Nephron (organoid): ENCODE results near the gene AQP10.
A peak's percentile ranks its signal among the peaks of the same experiment; 100 is the strongest.
"Not testable (repeated sequence)": the region's sequence is repeated elsewhere in the genome, so short reads cannot be mapped to it uniquely, and the experiment has no call there.

ENCODE experiments used
- H3K27ac Mint-ChIP-seq, 3 experiments: 2 replicates each; pipeline ENCODE4 v1.8.0; 2020; ENCODE audit warnings: mixed read lengths in 3 of 3, mild to moderate bottlenecking in 2 of 3, moderate library complexity in 1 of 3
- H3K27me3 Mint-ChIP-seq: 2 replicates; pipeline ENCODE4 v1.8.0; 2021; ENCODE audit warnings: low read depth, mild to moderate bottlenecking, moderate library complexity, mixed read lengths
- H3K36me3 Mint-ChIP-seq: 2 replicates; pipeline ENCODE4 v1.8.0; 2020; ENCODE audit warnings: low read depth, mixed read lengths
- H3K4me1 Mint-ChIP-seq: 2 replicates; pipeline ENCODE4 v1.8.0; 2020; ENCODE audit warnings: mixed read lengths
- H3K4me3 Mint-ChIP-seq, 3 experiments: 2 replicates each; pipeline ENCODE4 v1.8.0; 2020; ENCODE audit warnings: mild to moderate bottlenecking in 3 of 3, mixed read lengths in 3 of 3, moderate library complexity in 2 of 3
- H3K9me3 Mint-ChIP-seq: 2 replicates; pipeline ENCODE4 v1.8.0; 2020; ENCODE audit warnings: mixed read lengths
- CTCF ChIP-seq, 3 experiments: fragments of 200-600 bp; sonication (generic); IDR thresholded peaks; one replicate each; pipeline ENCODE4 v1.5.0; 2021; ENCODE audit warnings: antibody characterized with exemption in 3 of 3; ENCODE audit not compliant: unreplicated experiment in 3 of 3

Gene AQP10

GRCh38 chr1:154353966-154354365 is 33.1 kb downstream of the AQP10 start:
- no peak for TF ChIP-seq CTCF (IDR thresholded peaks at IDR 0.05; ENCODE audit: unreplicated experiment in 3 of 3)
- H3K36me3 Mint-ChIP-seq, result peaks cover 6% of the 10 kb centered on the region

GRCh38 chr1:154358519-154358918 is 37.6 kb downstream of the AQP10 start:
- Mint-ChIP-seq H3K4me3 (no peak overlapping the region), H3K9me3 (no peaks in the 10 kb centered on the region), H3K4me1 (peaks cover 13% of the 10 kb centered on the region), H3K36me3 (no peaks in the 10 kb centered on the region), H3K27me3 (peaks cover 26% of the 10 kb centered on the region), H3K27ac (no peak overlapping the region)
- TF ChIP-seq CTCF (IDR thresholded peaks at IDR 0.05; ENCODE audit: unreplicated experiment in 3 of 3), result no peak

More at GRCh38 chr1:154353966-154354365, 33.1 kb downstream of the AQP10 start:
- Mint-ChIP-seq H3K4me3 (peak overlapping the region; percentile 82 to 84 (median 83)), H3K27me3 (peaks cover 30% of the 10 kb centered on the region), H3K4me1 (peaks cover 29% of the 10 kb centered on the region), H3K27ac (peak overlapping the region in 1 of 3 experiments; percentile 63), H3K9me3 (no peaks in the 10 kb centered on the region)

- H3K36me3 Mint-ChIP-seq, result no peaks in the 10 kb centered on the region
- TF ChIP-seq CTCF (IDR thresholded peaks at IDR 0.05; ENCODE audit: unreplicated experiment in 3 of 3), result no peak
- no peak overlapping the region for H3K4me3 Mint-ChIP-seq
- H3K27me3 Mint-ChIP-seq, result peaks cover 15% of the 10 kb centered on the region
- H3K27ac Mint-ChIP-seq, result no peak overlapping the region
- no peaks in the 10 kb centered on the region for H3K4me1 Mint-ChIP-seq
- no peaks in the 10 kb centered on the region for H3K9me3 Mint-ChIP-seq
Observed at GRCh38 chr1:154360288-154360687, 39.4 kb downstream of the AQP10 start.

- not testable (repeated sequence) for H3K4me3 Mint-ChIP-seq
Observed at GRCh38 chr1:154360881-154361280, 40.0 kb downstream of the AQP10 start.

GRCh38 chr1:154361357-154361756 is 40.5 kb downstream of the AQP10 start:
- Mint-ChIP-seq H3K27ac (no peak overlapping the region), H3K4me1 (no peaks in the 10 kb centered on the region), H3K9me3 (no peaks in the 10 kb centered on the region), H3K36me3 (no peaks in the 10 kb centered on the region), H3K27me3 (peaks cover 11% of the 10 kb centered on the region), H3K4me3 (no peak overlapping the region)
- TF ChIP-seq CTCF (IDR thresholded peaks at IDR 0.05; ENCODE audit: unreplicated experiment in 3 of 3), result no peak

More at GRCh38 chr1:154360881-154361280, 40.0 kb downstream of the AQP10 start:
- not testable (repeated sequence) for H3K27ac Mint-ChIP-seq, H3K4me1 Mint-ChIP-seq, H3K9me3 Mint-ChIP-seq, H3K36me3 Mint-ChIP-seq
- peaks cover 11% of the 10 kb centered on the region for H3K27me3 Mint-ChIP-seq

- H3K27ac Mint-ChIP-seq, result no peak overlapping the region
- H3K9me3 Mint-ChIP-seq, result no peaks in the 10 kb centered on the region
- H3K4me1 Mint-ChIP-seq, result no peaks in the 10 kb centered on the region
- H3K36me3 Mint-ChIP-seq, result no peaks in the 10 kb centered on the region
- no peaks in the 10 kb centered on the region for H3K27me3 Mint-ChIP-seq
- TF ChIP-seq CTCF (IDR thresholded peaks at IDR 0.05; ENCODE audit: unreplicated experiment in 3 of 3), result no peak
- H3K4me3 Mint-ChIP-seq, result no peak overlapping the region
Observed at GRCh38 chr1:154371436-154371835, 50.5 kb downstream of the AQP10 start.

GRCh38 chr1:154373777-154374357 is 53.0 kb downstream of the AQP10 start:
- not testable (repeated sequence) for H3K9me3 Mint-ChIP-seq, H3K4me1 Mint-ChIP-seq, H3K27ac Mint-ChIP-seq, H3K27me3 Mint-ChIP-seq, H3K36me3 Mint-ChIP-seq, H3K4me3 Mint-ChIP-seq
